SK-N-MC (cell line): ENCODE results near the gene TSEN15.

Source experiments
- EZH2 ChIP-seq: fragments of 200-600 bp; sonication (generic); IDR thresholded peaks from one replicate; pipeline ENCODE4 v1.6.1; 2017; ENCODE audit warnings: antibody characterized with exemption
- FOXP2 ChIP-seq: optimal IDR thresholded peaks from 2 replicates; pipeline ENCODE3; 2011; ENCODE audit warnings: mild to moderate bottlenecking, moderate library complexity; ENCODE audit not compliant: insufficient read depth; ENCODE audit errors: extremely low read length, control extremely low read depth
- POLR2AphosphoS5 ChIP-seq: IDR thresholded peaks from 2 replicates; pipeline ENCODE4 v1.6.1; 2012; ENCODE audit warnings: mild to moderate bottlenecking, low read depth, low read length, borderline replicate concordance

DNA sequence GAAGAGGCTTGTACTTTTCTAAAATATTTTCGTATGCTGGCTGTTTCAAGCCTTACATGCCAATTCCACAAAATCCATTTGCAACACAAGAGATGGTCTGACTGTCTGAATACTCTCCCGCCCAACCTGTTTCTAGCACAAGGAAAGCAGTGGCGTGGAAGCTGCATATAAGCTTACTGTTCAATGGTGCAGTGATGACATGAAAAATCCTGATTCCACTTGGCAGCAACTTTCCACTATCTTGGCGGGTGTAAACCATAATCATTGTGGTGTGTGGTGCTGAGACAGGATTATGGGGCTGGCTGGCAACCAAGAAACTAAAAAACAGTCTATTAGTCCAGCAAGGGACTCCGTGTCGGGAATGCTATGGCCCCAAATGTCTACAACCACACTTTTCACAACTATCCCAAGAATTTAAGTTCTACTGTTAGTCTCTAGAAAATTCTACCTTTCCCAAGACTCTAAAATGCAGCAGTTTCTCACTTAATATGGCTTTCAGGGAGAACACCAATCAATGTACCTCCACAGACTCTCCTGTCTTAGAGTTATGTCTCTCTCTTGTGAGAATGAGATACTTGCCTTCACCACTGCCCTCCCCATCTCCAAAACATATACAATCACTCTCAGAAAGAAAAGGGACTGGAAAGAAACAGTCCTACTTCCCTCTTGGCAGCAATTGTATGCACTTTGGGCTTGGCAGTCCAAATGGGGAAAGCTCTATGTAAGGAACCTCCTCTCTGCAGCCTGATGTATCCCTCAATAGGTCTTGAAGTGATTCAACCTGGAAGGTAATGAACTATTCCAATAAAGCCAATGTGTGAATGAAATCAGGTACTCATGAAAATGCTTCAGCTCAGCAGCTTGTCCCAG lies 23.5 kb upstream of the TSEN15 start:
- TF ChIP-seq POLR2AphosphoS5 (no peak), EZH2 (no peak), FOXP2 (no peak)
